Fibroblast of mammary gland (primary cell): Measurements from ENCODE around the gene AP1S1.

Experiments
- DNase-seq: peaks from one replicate; pipeline ENCODE4 v3.0.0-alpha.2; 2010; ENCODE audit warnings: low read depth
- H3K4me3 ChIP-seq: 2 replicates; pipeline ENCODE4 v1.5.1; 2011; ENCODE audit warnings: low read depth, mild to moderate bottlenecking, low read length, moderate library complexity; ENCODE audit not compliant: control insufficient read depth
- TF ChIP-seq, protein P1 (sequence below): conservative IDR thresholded peaks from 2 replicates; pipeline ENCODE4 v1.5.1; 2011; ENCODE audit warnings: low read depth, low read length, inconsistent platforms; ENCODE audit not compliant: control insufficient read depth, insufficient read depth

The AP1S1 gene

DNA sequence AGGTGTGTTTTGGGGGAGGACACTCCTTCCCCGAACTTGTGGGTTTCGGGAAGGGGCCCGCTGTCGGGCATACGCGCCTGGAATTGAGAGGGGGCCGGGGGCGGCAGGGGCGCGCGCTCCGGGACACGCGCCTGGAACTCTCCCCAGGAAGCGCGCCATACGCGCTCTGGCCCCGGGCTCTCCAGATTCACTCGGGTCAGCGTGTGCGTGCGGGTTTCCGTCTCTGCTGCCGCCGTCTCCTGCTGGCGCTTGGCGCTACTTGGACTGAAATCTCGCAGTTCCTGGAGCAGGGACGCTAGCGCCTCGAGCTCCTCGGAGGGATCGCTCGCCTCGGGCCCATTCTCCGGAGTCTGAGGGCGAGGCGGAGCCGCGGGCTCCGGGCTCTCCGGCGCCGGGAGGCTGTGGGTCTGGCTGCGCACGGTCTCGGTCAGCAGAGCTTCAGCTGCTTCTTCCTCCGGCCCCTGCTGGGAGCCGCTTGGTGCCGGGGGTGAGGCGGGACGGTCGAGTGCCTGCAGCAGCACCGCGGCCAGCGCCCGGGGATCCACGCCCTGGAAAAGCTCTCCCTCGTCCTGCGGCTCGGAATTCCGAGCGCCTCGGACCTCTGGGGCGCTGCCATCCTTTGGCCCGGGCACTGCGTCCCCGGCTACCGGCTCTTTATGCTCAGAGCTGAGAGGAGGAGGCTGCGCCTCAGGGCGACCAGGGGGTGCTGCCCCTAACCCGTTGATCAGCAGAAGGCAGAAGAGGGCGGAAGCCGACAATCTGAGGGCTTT is 10.0 kb downstream of the AP1S1 start:
- DNase-seq: peak; percentile 51
- TF ChIP-seq, protein P1, sequence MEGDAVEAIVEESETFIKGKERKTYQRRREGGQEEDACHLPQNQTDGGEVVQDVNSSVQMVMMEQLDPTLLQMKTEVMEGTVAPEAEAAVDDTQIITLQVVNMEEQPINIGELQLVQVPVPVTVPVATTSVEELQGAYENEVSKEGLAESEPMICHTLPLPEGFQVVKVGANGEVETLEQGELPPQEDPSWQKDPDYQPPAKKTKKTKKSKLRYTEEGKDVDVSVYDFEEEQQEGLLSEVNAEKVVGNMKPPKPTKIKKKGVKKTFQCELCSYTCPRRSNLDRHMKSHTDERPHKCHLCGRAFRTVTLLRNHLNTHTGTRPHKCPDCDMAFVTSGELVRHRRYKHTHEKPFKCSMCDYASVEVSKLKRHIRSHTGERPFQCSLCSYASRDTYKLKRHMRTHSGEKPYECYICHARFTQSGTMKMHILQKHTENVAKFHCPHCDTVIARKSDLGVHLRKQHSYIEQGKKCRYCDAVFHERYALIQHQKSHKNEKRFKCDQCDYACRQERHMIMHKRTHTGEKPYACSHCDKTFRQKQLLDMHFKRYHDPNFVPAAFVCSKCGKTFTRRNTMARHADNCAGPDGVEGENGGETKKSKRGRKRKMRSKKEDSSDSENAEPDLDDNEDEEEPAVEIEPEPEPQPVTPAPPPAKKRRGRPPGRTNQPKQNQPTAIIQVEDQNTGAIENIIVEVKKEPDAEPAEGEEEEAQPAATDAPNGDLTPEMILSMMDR: no peak
- peak overlapping the region; percentile 16 for H3K4me3 ChIP-seq

GRCh38 chr7:101165075-101165957 is 11.0 kb downstream of the AP1S1 start, which contains the start of gene VGF:
TSS of gene VGF (minus strand) at chr7:101165569. CDS start at chr7:101164843, 726 bp downstream.
- peak within 1 kb of the TSS; percentile 44 for H3K4me3 ChIP-seq
- DNase-seq: peak; percentile 88
- TF ChIP-seq, protein P1: no peak

DNA sequence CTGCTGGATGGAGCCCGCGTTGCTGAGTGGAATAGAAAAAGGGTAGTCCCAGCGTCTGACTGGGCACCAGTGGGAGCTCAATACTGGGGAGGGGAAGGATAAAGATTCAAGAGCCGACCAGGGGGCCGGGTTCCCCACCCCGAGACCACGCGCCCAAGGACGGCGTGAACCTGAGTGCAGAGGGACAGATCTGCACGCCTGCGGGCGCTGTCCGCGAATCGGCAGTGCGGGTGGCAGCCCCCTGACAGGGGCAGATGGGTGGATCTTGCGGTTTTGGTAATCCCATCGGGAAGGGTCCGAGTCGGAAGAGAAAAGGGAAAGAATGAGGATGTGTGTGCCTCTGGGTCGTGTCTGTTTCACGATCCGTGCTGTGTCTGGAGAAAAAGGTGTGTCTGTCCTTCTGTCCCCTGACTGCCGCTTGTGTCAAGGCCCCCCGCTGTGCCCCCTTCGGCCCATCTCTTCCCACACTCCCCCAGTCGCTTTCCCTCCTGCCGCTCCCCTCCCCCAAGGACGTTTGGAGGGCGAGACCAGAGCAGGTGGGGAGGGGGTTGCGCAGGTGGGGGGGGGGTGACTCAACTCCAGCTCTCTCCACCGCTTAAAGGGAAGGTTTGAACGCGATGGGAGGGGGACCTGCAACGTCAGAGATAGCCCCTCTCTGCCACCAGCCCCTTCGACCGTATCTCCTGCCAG is 11.8 kb downstream of the AP1S1 start:
- DNase-seq: no peak
- H3K4me3 ChIP-seq: peak overlapping the region; percentile 44
- TF ChIP-seq, protein P1: no peak

DNA sequence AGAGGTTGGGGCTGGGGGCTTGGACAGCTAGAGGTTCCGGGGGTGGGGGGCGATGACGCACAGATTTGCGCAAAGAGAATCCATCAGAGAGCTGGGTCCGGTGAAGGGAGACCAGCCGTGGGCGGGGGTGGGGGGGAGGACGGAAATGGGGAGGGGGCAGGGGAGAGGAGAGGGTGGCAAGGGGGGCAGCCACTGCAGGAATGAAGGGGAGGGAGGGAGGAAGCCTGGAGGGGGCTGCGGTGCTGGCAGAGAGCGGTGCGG is 12.3 kb downstream of the AP1S1 start:
- no peak for DNase-seq
- H3K4me3 ChIP-seq: no peak overlapping the region
- TF ChIP-seq, protein P1: no peak

- H3K4me3 ChIP-seq: no peak overlapping the region
- TF ChIP-seq, protein P1: no peak
- DNase-seq: peak; percentile 53
Measured at GRCh38 chr7:101166909-101167644, 12.8 kb downstream of the AP1S1 start.
